ENCODE data around the gene MYLIP. TPM values are rescaled to one million over a fixed set of nuclear protein-coding genes. Genes with fewer than 3 reads are reported as not detected.

MYLIP gene
- total and polyA plus RNA-seq, 2 of the 4 experiments (the other 2 are of a cell fraction), result 1.8 to 3.2 TPM

- Histone ChIP-seq H2BK5ac (ENCODE audit: low read depth, low read length, poor library complexity, severe bottlenecking) (no peak overlapping the region), H4K20me1 (ENCODE audit: insufficient read depth, low read length) (no peaks in the 10 kb centered on the region), H2AFZ (replicated peaks; ENCODE audit: low read length, poor library complexity) (no peak overlapping the region), H2BK120ac (ENCODE audit: low read depth, low read length) (no peak overlapping the region), H4K5ac (ENCODE audit: low read depth, low read length) (no peak overlapping the region), H2BK15ac (ENCODE audit: low read depth, low read length) (no peak overlapping the region), H3K4me1 (ENCODE audit: control insufficient read depth, insufficient read depth, low read length) (no peaks in the 10 kb centered on the region), H3K14ac (replicated peaks; ENCODE audit: low read depth, low read length) (no peak overlapping the region), H2AK9ac (replicated peaks; ENCODE audit: low read depth, low read length, poor library complexity) (no peak overlapping the region), H2BK20ac (ENCODE audit: low read depth, low read length) (no peak overlapping the region), H3K36me3 (ENCODE audit: control insufficient read depth, insufficient read depth, low read length) (no peaks in the 10 kb centered on the region), H3K56ac (ENCODE audit: extremely low read depth, insufficient read depth, low read length) (no peak overlapping the region), H3K9me3 (ENCODE audit: control insufficient read depth, insufficient read depth, low read length) (peaks cover 5% of the 10 kb centered on the region), H3K79me1 (ENCODE audit: low read depth in 1 of 2, low read length in 2 of 2) (no peaks in the 10 kb centered on the region), H3K27me3 (ENCODE audit: control insufficient read depth, insufficient read depth, low read length) (peaks cover 31% of the 10 kb centered on the region), H4K91ac (ENCODE audit: insufficient read depth, low read depth, low read length) (no peak overlapping the region), H3K4me3 (ENCODE audit: insufficient read depth, low read depth, low read length) (no peak overlapping the region), H4K8ac (ENCODE audit: low read depth in 2 of 2, low read length in 2 of 2) (no peak overlapping the region), H3K9me1 (ENCODE audit: insufficient read depth, low read length) (no peaks in the 10 kb centered on the region), H3K23ac (ENCODE audit: low read depth, low read length) (no peak overlapping the region), H2AK5ac (ENCODE audit: low read depth, low read length) (no peak overlapping the region), H3K4me2 (ENCODE audit: low read depth, low read length) (no peak overlapping the region), H3K4ac (ENCODE audit: low read depth, low read length) (no peak overlapping the region), H3K18ac (ENCODE audit: low read depth, low read length) (no peak overlapping the region), H3K27ac (ENCODE audit: insufficient read depth, low read length) (no peak overlapping the region), H3K9ac (ENCODE audit: low read depth, low read length) (no peak overlapping the region)
- intact Hi-C loops (cut with micrococcal nuclease) (no loop called here), dilution Hi-C loops (cut with HindIII; ENCODE audit: low sequenced_read_pairs, unreplicated experiment) (loop anchor here (25.0 kb wide), 1 partner anchor 491 kb away; no protein-coding TSS in a partner anchor), in situ Hi-C loops (cut with MboI; ENCODE audit: low sequenced_read_pairs) (no loop called here)
- no peak for ATAC-seq (ENCODE audit: low read depth)
- DNase-seq, result no peak
- ChIA-PET CTCF (no interaction called here), POLR2A (ENCODE audit: unreplicated experiment) (no interaction called here)
- TF ChIP-seq RCOR1 (IDR thresholded peaks at IDR 0.05; ENCODE audit: insufficient replicate concordance, low read length) (no peak), CEBPB (IDR thresholded peaks at IDR 0.05; ENCODE audit: low read depth, low read length) (no peak), RAD21 (IDR thresholded peaks at IDR 0.05; ENCODE audit: low read length) (no peak), CHD1 (IDR thresholded peaks at IDR 0.05; ENCODE audit: low read depth, low read length) (no peak), CTCF (conservative IDR thresholded peaks at IDR 0.05; ENCODE audit: low read depth, low read length) (no peak), NFE2L2 (IDR thresholded peaks at IDR 0.05; ENCODE audit: low read depth, low read length) (no peak), SMC3 (IDR thresholded peaks at IDR 0.05; ENCODE audit: low read depth, low read length) (no peak), USF2 (IDR thresholded peaks at IDR 0.05; ENCODE audit: low read depth, low read length) (no peak), FOS (IDR thresholded peaks at IDR 0.05; ENCODE audit: low read depth, low read length) (no peak), ELK1 (IDR thresholded peaks at IDR 0.05; ENCODE audit: borderline replicate concordance, low read depth, low read length) (no peak), MAZ (IDR thresholded peaks at IDR 0.05; ENCODE audit: borderline replicate concordance, low read depth, low read length) (no peak)
- no TSS peak for BruUV-seq (replicated peaks)
- WGBS, 2 experiments (ENCODE audit: extremely low coverage in 2 of 2, insufficient read length in 1 of 2), result 100% methylated on average over 1 of the region's 7 CpGs; no CpG with 5 or more reads in 1 of the 2 experiments
These were observed 49.5 kb downstream of the MYLIP start for GRCh38 chr6:16178351-16178750.
